HT1080 (cell line): Measurements from ENCODE around the gene DYNLRB1. TPM values are rescaled to one million over a fixed set of nuclear protein-coding genes. Genes with fewer than 3 reads are reported as not detected.

ENCODE experiments used
- DNase-seq: peaks from one replicate; pipeline ENCODE4 v3.0.0-alpha.2; 2015; ENCODE audit warnings: low read depth
- total RNA-seq: library from RNA; depleted of rRNA; stranded (reverse); fragments of >200 nt; shearing (Covaris generic); gene quantifications from 2 replicates; pipeline ENCODE4 v1.2.3, GENCODE V29; 2014

DYNLRB1 gene
- total RNA-seq, 1 experiment from 2014 or later, result 186 TPM

DNA sequence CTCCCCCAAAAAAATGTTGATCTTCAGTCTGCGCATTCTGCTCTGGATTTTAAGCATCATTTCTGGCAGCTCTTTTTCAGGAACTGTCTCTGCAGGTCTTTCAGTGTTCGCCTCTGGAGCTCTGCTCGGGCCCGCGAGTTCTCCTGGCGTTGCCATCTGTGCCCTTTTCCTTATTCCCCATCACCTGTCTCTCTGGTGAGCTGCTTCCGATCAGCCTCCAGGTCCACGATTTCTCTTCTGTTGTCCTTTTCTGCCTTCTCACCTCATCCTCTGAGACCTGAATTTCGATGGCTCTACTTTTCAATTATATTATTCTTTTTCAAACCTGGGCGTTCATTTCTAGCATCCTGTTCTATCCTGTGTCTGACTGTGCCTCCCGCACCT lies 41.7 kb downstream of the DYNLRB1 start:
- DNase-seq, result no peak

- DNase-seq, result no peak
Observed at GRCh38 chr20:34558320-34559218, 42.3 kb downstream of the DYNLRB1 start, which contains the start of gene MAP1LC3A. TSS of gene MAP1LC3A (plus strand) at chr20:34558718. CDS start at chr20:34558869, 151 bp downstream.

DNA sequence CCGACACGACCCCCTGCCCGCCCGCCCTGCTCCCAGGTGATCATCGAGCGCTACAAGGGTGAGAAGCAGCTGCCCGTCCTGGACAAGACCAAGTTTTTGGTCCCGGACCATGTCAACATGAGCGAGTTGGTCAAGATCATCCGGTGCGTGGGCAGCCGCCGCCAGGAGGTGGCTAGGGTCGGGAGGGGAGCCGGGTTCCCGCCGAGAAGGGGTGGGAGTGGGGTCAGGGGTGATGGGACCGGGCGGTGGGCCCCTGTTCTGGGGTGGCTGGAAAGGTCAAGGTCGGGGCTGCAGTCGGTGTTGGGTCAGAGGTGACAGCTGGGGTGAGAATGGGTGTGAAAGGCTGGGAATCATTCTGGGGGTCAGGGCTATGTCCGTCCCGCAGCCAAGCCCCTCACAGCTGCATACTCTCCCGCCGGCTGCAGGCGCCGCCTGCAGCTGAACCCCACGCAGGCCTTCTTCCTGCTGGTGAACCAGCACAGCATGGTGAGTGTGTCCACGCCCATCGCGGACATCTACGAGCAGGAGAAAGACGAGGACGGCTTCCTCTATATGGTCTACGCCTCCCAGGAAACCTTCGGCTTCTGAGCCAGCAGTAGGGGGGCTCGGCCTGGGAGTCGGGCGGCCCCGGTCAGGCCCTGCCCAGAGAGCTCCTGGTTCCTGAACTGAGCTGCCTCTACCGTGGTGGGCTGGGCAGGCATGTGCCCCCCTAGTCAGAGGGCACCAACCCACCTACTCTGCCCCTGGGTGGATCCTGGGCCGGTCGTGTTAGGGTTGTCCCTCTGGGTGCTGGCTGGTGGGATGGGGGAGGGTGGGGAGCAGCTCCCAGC lies 43.3 kb downstream of the DYNLRB1 start:
- DNase-seq, result no peak

DNA sequence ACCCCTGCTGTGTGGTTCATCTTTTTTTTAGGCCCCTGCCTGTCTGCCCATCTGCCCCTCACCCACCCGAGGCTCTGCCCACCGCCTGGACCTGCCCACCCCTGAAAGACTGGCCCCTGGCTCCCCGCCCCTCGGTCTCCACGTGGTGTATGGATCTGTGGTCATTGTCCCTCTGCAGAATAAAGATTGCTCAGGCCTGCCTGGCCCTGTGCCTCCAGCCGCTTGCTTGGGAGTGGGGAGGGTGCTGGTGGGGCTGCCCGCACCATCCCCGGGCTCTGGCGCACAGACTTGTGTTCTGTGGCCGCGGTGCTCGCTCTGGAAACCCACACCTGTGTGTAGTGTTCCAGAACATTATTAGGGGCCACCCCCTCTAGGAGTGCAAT lies 43.9 kb downstream of the DYNLRB1 start:
- DNase-seq, result no peak

GRCh38 chr20:34560614-34561013 lies 44.4 kb downstream of the DYNLRB1 start:
- no peak for DNase-seq

- DNase-seq, result no peak
Observed at GRCh38 chr20:34561661-34562060, 45.4 kb downstream of the DYNLRB1 start.

DNA sequence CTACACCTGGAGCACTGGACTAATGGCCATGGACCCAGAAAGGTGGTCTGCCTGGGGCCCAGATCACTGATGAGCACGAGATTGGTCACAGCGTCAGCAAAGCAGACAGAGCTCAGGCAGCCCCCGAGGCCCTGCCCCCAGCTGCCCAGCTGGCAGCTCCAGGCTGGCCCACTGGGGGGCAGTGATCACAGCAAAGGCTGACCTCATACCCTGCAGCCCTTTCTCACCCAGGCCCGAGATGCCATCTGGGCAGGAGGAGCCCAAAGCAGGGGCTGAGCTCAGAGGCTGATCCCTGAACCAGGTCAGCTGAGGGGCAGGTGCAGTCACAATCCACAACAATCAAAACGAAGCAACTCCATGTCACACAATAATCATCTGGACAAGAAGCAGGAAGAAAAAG lies 46.4 kb downstream of the DYNLRB1 start:
- peak; percentile 34 for DNase-seq

DNA sequence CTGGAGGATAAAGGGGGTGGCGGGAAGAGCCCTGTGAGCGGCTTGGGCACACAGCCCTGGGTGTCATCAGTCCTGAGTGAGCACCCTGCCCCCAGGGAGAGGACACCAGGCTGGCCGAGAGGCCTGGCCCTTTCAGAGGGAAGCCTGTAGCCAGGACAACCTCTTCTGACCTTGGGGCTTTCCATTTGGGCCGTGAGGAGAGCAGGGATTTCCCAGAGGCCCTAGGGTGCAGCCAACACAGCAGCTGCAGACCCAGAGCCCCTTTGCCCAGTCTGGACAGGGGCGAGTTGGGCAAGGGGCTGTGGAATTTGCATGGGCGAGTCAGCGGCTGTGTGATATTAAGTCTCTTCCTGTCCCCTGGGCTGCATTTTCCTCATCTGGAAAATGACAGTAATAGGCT lies 48.6 kb downstream of the DYNLRB1 start:
- no peak for DNase-seq

- DNase-seq, result no peak
Observed at GRCh38 chr20:34566978-34567891, 51.0 kb downstream of the DYNLRB1 start.

DNA sequence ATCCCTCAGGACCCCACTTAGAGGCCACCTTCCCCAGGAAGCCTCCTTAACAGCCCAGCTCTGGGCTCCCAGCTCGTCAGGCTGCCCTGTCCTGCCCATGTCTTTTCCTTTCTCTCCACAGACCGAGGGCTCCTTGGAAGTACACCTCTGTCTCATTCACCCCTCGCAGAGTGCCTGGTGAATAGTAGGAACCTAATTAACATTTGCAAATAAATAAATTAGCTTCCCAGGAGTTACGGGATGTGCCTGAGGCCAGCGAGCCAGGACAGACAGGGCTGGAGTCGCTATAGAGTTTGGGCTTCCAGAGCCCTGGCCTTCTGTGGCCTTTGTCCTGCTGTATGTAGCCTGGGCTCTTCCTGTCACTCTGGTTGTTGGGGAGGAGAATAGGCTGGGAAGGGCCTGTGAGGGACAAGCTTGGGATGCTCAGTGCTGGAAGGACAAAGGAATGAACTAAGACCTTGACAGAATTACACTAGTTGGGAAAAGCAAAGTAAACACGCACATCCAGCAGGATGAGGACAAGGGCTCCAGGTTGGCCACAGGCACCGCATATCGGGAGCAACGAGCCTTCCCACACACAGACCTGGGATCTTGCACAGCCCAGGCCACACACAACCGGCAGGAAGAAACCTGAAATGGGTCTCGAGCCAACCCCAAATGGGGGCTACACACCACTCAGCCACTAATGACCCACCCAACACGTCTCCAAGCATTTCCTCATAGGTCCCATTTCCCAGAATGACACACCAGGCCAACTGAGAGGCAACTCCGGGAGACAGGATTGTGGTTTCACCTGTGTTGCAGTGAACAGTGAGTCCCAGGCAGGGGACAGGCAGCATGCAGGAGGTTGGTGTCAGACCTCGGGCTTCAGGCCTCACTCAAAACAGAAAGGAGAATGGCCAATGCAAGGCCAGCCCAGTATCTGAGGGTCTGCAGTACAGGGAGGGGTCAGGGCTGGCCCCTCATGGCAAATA lies 52.0 kb downstream of the DYNLRB1 start:
- DNase-seq, result no peak

- DNase-seq, result no peak
Observed at GRCh38 chr20:34569598-34569997, 53.4 kb downstream of the DYNLRB1 start.

DNA sequence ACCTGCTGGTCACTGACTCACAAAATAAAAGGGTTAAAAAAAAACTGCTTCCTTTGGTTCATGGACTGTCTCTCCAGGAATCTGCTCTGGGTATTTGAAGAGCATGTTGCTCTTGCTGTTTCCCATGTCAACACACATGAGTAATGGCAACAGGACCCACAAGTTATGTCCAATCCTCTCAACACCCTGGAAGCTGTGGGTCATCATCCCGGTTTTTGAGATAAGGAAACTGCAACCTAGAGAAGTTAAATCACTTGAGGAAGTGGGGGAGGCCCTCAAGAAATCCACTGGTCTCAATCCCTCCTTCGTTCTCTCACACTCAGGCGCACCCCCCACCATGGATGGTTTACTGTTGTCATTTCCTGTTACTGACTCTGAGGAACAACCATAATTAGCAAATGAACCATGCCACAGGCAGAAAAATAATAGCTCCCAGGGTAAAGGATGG lies 54.7 kb downstream of the DYNLRB1 start:
- peak; percentile 71 for DNase-seq

DNA sequence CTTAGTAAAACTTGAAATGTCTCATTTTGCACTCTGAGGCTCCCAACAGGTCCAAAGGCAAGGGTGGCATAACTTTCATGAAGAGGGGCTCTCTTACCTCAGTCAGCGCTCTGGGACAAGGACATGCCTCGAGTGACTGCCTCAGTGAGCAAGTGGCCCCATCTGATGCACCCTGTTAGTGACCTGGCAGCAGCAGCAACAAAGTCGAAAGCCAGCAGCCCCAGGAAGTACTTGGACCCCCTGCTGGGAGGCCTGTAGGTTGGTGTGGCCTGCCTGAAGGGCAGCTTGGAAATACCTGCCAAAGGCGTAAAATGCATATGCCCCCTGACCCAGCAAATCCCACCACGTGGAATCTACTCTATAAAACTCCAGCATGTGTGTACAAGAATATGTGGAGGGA lies 55.5 kb downstream of the DYNLRB1 start:
- DNase-seq, result no peak

DNA sequence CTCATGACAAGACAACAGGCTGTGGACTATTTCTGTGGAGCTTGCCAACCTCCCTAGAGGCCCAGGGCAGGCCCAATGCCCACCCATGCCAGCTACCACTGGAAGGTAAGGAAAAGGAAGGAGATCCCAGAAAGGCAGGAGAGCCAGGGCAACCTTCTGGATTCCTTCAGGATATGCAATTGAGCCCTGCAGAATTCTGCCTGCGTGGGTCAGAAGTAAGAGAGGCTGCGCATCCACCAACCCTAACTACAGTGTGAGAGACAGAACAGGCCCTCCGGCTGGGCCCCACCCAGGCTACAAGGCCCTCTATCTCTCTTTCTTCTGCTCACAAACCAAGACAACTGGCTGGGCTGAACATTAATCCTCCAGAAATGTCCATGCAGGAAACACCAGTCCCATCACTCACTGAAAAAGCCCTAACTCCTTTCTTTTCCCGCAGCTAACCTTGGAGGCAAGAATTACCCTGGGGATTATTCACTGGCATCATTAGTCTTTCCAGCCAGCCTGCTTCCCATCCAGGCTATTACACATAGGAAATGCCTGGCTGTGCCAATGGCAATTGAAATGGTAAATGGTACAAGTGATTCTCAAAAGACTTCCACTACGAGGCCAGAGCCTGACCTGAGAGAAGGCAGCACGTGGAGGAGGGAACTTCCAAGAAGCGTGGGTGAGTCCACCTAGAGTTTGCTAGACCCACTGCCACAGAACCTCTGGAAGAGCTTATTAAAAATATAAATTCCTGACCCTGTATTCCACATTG lies 57.5 kb downstream of the DYNLRB1 start:
- DNase-seq, result no peak

DNA sequence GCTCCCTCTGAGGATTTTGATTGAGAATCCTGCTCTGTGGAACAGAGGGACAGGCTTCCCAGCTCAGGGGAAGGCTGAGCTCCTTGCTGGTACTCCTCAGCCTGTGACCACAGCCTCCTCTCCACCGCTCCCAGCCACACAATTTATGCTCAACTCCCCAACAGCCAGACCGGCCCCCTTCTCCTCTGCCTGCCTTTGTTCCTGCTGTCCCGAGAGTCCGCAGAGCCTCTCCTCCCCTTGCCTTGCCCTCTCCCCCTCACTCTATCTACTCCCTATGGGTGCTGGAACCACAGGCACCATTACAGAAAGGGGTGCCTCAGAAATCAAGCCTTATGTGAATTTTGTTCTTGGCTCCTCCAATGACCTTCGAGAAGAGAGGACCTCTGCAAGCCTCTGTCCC lies 58.2 kb downstream of the DYNLRB1 start:
- no peak for DNase-seq

DNA sequence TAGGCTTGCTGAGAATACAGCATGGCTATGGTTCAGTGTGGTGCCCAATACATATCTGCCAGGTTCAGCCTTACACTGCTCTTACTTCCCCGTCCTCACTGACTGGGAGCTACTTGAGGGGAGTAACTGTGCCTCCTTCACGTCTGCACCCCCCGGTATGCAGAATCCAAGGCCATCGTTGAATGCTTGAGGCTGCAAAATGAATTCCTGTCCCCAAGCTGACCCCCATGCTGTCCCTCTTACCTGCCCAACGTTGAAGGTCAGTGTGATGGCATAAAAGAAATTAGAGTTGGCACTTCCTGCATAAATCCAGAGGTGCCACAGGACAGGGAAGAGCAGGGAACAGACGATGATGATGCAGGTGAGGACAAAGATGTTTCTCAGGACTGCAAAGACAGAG lies 58.6 kb downstream of the DYNLRB1 start:
- DNase-seq, result no peak

DNA sequence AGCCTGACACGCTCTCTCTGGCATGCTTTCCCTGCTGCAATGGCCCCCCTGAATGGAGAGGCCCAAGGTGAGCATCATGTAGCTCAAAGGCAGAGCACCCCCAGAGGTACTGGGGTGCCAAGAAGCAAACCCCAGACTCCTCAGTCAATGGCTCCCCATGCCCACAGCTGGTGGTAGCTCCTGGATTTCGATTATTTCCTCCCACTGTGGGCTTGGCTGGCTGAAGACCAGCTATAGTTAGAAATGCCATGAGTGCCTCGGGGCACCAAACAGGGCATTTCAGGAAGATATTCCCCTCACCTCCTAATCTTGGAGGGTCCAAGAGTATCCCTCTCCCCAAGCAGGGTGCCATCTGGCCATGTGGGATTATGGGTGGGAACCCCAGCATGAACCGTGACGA lies 59.0 kb downstream of the DYNLRB1 start:
- DNase-seq, result no peak

DNA sequence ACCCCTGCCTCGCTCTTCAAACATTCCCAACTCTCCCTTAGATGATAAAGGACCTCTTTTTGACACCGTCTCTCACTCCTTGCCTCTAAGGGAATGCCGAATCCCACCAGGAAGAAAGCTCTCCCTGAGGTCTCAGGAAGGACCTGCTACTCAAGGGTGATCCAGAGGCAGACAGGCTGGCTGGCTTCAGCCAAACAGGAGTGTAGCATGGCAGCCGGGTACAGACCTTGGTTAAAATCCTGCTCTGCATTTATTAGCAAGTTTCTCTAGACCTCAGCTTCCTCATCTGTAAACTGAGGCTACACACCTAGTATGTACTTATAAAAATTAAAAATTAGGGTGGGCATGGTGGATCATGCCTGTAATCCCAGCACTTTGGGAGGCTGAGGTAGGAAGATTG lies 59.5 kb downstream of the DYNLRB1 start:
- DNase-seq, result no peak

DNA sequence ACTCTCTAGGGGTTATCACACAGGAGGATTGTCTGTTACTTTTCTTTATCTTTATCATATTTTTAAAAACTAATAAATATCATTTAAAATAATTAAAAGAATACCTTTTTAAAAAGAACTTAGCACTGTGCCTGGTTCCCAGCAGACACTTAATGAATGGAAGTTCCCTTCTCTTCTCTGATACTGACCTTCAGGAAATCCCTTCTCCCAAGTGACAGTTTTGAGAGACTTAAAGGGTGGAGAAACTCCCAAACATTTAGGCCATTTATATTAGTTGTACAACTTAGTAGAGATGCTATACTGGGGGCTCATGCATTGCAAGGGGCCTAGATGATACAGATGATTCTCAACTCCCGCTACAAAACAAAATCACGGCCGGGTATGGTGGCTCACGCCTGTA lies 60.8 kb downstream of the DYNLRB1 start:
- DNase-seq, result no peak
